Osteoblast (primary cell): ENCODE measurements around the gene ANXA11. TPM values are rescaled to one million over a fixed set of nuclear protein-coding genes. Genes with fewer than 3 reads are reported as not detected.

ENCODE experiments used
- DNase-seq: peaks from one replicate; pipeline ENCODE4 v3.0.0; 2011; ENCODE audit warnings: low spot score, mixed read lengths; ENCODE audit not compliant: insufficient read length; ENCODE audit errors: missing footprints
- H2AFZ ChIP-seq: 2 replicates; pipeline ENCODE4 v1.6.0; 2011; ENCODE audit warnings: mild to moderate bottlenecking, low read length
- H3K27ac ChIP-seq: 2 replicates; pipeline ENCODE4 v1.5.1; 2011; ENCODE audit warnings: mild to moderate bottlenecking, low read depth, low read length, moderate library complexity
- H3K27me3 ChIP-seq: 2 replicates; pipeline ENCODE4 v1.6.0; 2012; ENCODE audit warnings: mild to moderate bottlenecking, control low read depth, inconsistent platforms, low read length, moderate library complexity; ENCODE audit not compliant: insufficient read depth
- H3K36me3 ChIP-seq: 2 replicates; pipeline ENCODE4 v1.5.1; 2011; ENCODE audit warnings: mild to moderate bottlenecking, low read length, control low read depth, moderate library complexity; ENCODE audit not compliant: insufficient read depth
- H3K4me1 ChIP-seq: 2 replicates; pipeline ENCODE4 v1.5.1; 2011; ENCODE audit warnings: mild to moderate bottlenecking, low read length, control low read depth, moderate library complexity; ENCODE audit not compliant: insufficient read depth
- H3K4me2 ChIP-seq: 2 replicates; pipeline ENCODE4 v1.6.0; 2011; ENCODE audit warnings: mild to moderate bottlenecking, low read length; ENCODE audit not compliant: insufficient read depth
- H3K4me3 ChIP-seq: fragments of 200-600 bp; sonication (generic); 3 replicates; pipeline ENCODE4 v1.5.1; 2012; ENCODE audit warnings: mild to moderate bottlenecking, low read length, inconsistent platforms; ENCODE audit not compliant: insufficient read depth
- H3K79me2 ChIP-seq: 2 replicates; pipeline ENCODE4 v1.6.0; 2012; ENCODE audit warnings: mild to moderate bottlenecking, low read length, control low read depth, inconsistent platforms; ENCODE audit not compliant: insufficient read depth
- H3K9me3 ChIP-seq: 2 replicates; pipeline ENCODE4 v1.5.1; 2011; ENCODE audit warnings: low read depth, low read length, control low read depth
- H4K20me1 ChIP-seq: 2 replicates; pipeline ENCODE4 v1.6.0; 2012; ENCODE audit warnings: mild to moderate bottlenecking, low read length, control low read depth; ENCODE audit not compliant: insufficient read depth
- total RNA-seq: library from RNA; depleted of rRNA; stranded (reverse); fragments of >200 nt; gene quantifications from 2 replicates; pipeline ENCODE4 v1.2.3, GENCODE V29; 2012
- TF ChIP-seq, protein P1 (sequence below): IDR thresholded peaks from 2 replicates; pipeline ENCODE4 v1.5.1; 2011; ENCODE audit warnings: mild to moderate bottlenecking, low read depth, low read length, moderate library complexity; ENCODE audit errors: extremely low read depth

ANXA11 gene
- total RNA-seq, 1 donor: 112 TPM

DNA sequence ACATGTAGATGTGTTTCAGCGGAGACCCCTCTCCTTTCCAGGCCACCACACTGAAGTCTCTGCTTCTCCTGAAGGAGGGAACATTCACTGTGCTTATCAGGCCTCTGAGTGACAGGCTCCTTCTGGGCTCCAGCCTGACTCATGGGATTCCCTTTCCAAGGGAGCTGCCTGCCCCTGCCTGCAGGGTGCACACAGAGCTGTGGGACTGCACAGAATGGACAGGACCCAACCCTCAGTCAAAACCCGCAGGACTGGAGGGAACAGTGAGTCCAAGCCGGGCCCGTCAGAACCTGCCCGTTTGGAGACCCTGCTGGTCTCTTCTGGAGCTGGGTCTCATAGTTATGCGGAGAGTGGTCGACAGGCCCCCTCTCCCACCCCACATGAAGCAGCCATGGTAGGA, 40.2 kb downstream of the ANXA11 start:
- Histone ChIP-seq H3K9me3 (no peaks in the 10 kb centered on the region), H3K27ac (peak overlapping the region; percentile 56), H3K4me2 (no peak overlapping the region), H2AFZ (no peak overlapping the region), H3K27me3 (no peaks in the 10 kb centered on the region), H3K4me1 (peaks cover 35% of the 10 kb centered on the region), H3K79me2 (peaks cover 54% of the 10 kb centered on the region), H3K4me3 (no peak overlapping the region), H3K36me3 (peaks cover 52% of the 10 kb centered on the region), H4K20me1 (peaks cover 56% of the 10 kb centered on the region)
- TF ChIP-seq, protein P1, sequence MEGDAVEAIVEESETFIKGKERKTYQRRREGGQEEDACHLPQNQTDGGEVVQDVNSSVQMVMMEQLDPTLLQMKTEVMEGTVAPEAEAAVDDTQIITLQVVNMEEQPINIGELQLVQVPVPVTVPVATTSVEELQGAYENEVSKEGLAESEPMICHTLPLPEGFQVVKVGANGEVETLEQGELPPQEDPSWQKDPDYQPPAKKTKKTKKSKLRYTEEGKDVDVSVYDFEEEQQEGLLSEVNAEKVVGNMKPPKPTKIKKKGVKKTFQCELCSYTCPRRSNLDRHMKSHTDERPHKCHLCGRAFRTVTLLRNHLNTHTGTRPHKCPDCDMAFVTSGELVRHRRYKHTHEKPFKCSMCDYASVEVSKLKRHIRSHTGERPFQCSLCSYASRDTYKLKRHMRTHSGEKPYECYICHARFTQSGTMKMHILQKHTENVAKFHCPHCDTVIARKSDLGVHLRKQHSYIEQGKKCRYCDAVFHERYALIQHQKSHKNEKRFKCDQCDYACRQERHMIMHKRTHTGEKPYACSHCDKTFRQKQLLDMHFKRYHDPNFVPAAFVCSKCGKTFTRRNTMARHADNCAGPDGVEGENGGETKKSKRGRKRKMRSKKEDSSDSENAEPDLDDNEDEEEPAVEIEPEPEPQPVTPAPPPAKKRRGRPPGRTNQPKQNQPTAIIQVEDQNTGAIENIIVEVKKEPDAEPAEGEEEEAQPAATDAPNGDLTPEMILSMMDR: peak; percentile 33
- peak; percentile 93 for DNase-seq

DNA sequence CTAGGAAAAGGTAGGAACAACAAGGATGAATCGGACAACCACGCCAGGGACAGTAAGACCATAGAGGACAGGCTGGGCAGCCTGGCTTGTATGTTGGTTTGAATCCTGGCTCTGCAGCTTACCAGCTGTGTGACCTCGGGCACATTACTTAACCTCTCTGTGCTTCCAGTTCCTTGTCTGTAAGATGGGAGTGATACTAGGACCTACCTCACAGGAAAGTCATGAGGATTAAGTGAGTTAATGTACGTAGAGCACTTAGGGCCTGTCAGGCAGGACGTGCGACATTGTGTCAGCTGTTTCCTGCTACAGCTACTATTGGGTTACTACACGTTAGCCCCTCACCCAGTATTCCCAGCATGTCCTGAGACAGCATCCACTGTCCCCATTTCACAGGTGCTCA, 40.7 kb downstream of the ANXA11 start:
- Histone ChIP-seq H3K4me1 (peaks cover 35% of the 10 kb centered on the region), H3K9me3 (no peaks in the 10 kb centered on the region), H3K4me3 (no peak overlapping the region), H4K20me1 (peaks cover 56% of the 10 kb centered on the region), H2AFZ (no peak overlapping the region), H3K36me3 (peaks cover 52% of the 10 kb centered on the region), H3K79me2 (peaks cover 49% of the 10 kb centered on the region), H3K4me2 (no peak overlapping the region), H3K27ac (peak overlapping the region; percentile 56), H3K27me3 (no peaks in the 10 kb centered on the region)
- TF ChIP-seq, protein P1: no peak
- no peak for DNase-seq

DNA sequence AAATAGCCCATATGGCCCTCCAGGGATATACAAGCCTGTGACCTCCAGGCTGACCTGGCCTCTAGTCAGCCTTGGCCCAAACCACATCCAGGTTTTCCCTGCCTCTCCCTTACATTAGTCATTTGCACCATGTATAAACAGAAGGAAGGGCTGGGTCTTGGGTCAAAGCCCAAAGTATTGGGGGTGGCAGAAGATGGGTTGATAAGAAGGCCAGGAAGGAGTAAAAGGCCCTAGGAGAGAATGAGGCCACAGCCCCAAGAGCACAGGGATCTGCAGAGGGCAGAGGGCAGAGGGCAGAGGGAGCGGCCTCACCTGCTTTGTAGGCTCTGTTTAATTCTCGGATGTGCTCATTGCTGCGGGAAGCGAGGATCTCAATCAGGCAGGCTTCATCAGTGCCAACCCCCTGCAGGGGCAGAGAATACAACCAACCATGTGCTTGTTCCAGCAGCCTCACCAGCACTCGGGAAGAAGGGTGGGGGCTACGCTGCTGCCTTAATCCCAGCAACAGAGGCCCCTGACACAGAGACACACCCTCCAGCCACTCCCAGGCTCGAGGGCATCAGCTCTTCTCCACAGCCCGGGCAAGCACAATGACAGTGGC, 41.5 kb downstream of the ANXA11 start:
- Histone ChIP-seq H3K4me3 (no peak overlapping the region), H4K20me1 (peaks cover 54% of the 10 kb centered on the region), H2AFZ (no peak overlapping the region), H3K4me1 (peaks cover 40% of the 10 kb centered on the region), H3K9me3 (no peaks in the 10 kb centered on the region), H3K4me2 (peak overlapping the region; percentile 32), H3K27ac (peak overlapping the region; percentile 38), H3K79me2 (peaks cover 42% of the 10 kb centered on the region), H3K36me3 (peaks cover 52% of the 10 kb centered on the region), H3K27me3 (no peaks in the 10 kb centered on the region)
- DNase-seq: peak; percentile 95
- TF ChIP-seq, protein P1: no peak

DNA sequence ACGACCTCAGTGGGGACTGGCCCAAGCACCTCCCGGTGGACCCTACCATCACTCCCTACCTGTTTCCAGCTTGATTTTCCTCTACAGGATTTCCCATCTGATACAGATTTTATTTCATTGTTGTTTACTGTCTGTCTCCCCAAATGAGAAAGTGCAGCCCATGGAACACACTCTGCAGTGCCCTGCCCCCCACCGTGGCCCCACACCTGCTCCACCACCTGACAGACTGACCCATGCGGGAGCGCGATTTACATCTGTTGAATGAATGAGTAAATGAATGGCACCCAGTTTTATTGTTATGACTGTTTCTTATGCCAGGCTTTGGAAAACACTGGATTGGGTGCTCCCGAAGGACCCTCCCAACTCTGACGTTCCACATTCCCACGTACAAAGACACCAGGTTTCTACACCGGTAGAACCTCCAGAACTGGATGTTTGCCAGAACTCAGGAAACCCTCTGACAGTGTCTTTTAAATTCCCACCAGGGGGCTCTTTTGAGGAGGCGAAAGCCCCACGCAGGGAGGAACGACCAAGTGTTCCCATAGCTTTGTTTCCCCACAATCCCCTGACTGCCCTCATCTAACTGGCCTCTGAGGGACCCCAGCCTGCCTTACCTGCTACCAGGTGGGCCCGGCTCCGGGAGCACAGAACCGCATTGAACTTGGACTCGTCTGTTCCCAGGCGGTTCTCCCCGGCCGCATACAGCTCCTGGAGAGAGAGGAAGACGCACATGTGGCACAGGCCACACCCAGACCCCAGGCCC, 43.8 kb downstream of the ANXA11 start:
- H3K27ac ChIP-seq: no peak overlapping the region
- peaks cover 52% of the 10 kb centered on the region for H3K4me1 ChIP-seq
- peaks cover 34% of the 10 kb centered on the region for H4K20me1 ChIP-seq
- no peak overlapping the region for H2AFZ ChIP-seq
- TF ChIP-seq, protein P1: no peak
- no peak for DNase-seq
- H3K9me3 ChIP-seq: no peaks in the 10 kb centered on the region
- H3K4me2 ChIP-seq: no peak overlapping the region
- peaks cover 67% of the 10 kb centered on the region for H3K36me3 ChIP-seq
- H3K4me3 ChIP-seq: no peak overlapping the region
- H3K79me2 ChIP-seq: peaks cover 29% of the 10 kb centered on the region
- no peaks in the 10 kb centered on the region for H3K27me3 ChIP-seq
